Adrenal gland (tissue), 5 donors: ENCODE measurements around the gene TMEM33.

ENCODE experiments used
- CTCF ChIP-seq, 6 experiments: fragments of 450-650 bp in 4 of 6; fragments of 200-600 bp in 2 of 6; sonication (generic) in 1 of 6; IDR thresholded peaks; 1 replicate in 5 of 6; 2 replicates in 1 of 6; pipeline versions ENCODE4 v1.5.1 to v1.8.0; 2016 to 2021; ENCODE audit warnings: antibody characterized with exemption in 6 of 6, mild to moderate bottlenecking in 2 of 6, moderate library complexity in 1 of 6
- POLR2A ChIP-seq, 2 donors: fragments of 450-650 bp; IDR thresholded peaks; one replicate each; pipeline ENCODE4 v1.6.1; 2017; ENCODE audit warnings: antibody characterized with exemption in 2 of 2, mild to moderate bottlenecking in 2 of 2, moderate library complexity in 1 of 2
- donor health status: DM: no; HTN: no; CAD: no.

GRCh38 chr4:41890085-41890484 lies 45.1 kb upstream of the TMEM33 start:
- no peak for TF ChIP-seq CTCF (IDR thresholded peaks at IDR 0.05)
- no peak for TF ChIP-seq POLR2A (IDR thresholded peaks at IDR 0.05)
